WTC11 (cell line): ENCODE results near the gene IDH1.

Experiments used
- CTCF ChIP-seq: fragments of 200-600 bp; IDR thresholded peaks from 2 replicates; pipeline ENCODE4 v1.8.0; 2022; ENCODE audit warnings: antibody characterized with exemption
- ELF4 ChIP-seq: sonication (generic); formaldehyde crosslinking; IDR thresholded peaks from 2 replicates; pipeline ENCODE4 v1.8.1; 2022; ENCODE audit warnings: low read depth, mild to moderate bottlenecking, moderate library complexity, missing genetic modification reagents
- RELA ChIP-seq: sonication (generic); formaldehyde crosslinking; IDR thresholded peaks from 2 replicates; pipeline ENCODE4 v1.8.1; 2022; ENCODE audit warnings: missing genetic modification reagents, mild to moderate bottlenecking, borderline replicate concordance
- ZNF512 ChIP-seq: sonication (generic); formaldehyde crosslinking; IDR thresholded peaks from 2 replicates; pipeline ENCODE4 v1.8.1; 2022; ENCODE audit warnings: missing genetic modification reagents, borderline replicate concordance

GRCh38 chr2:208266936-208267335 is 12.1 kb upstream of the IDH1 start:
- no peak for TF ChIP-seq RELA (CRISPR knock-in tag)
- no peak for TF ChIP-seq CTCF
- no peak for TF ChIP-seq ZNF512
- no peak for TF ChIP-seq ELF4 (CRISPR knock-in tag)
